K562 (cell line): ENCODE results near the gene BTBD2. TPM values are rescaled to one million over a fixed set of nuclear protein-coding genes. Genes with fewer than 3 reads are reported as not detected.

Source experiments
- CEBPG ChIP-seq, 3 experiments: fragments of 200-800 bp in 1 of 3; sonication (Bioruptor generic) in 1 of 3; sonication (generic) in 1 of 3; formaldehyde crosslinking in 1 of 3; IDR thresholded peaks in 2 of 3; conservative IDR thresholded peaks in 1 of 3; 2 replicates each; pipeline versions ENCODE4 v1.6.1 to v1.8.0; 2016 to 2022; ENCODE audit warnings: missing compliant biosample characterization in 2 of 3, missing genetic modification characterization in 2 of 3, mild to moderate bottlenecking in 1 of 3, missing genetic modification reagents in 1 of 3
- CREBBP ChIP-seq: IDR thresholded peaks from one replicate; pipeline ENCODE4 v1.6.1; 2012; ENCODE audit warnings: low read depth, mild to moderate bottlenecking, control low read depth, inconsistent platforms, low read length
- E2F3 ChIP-seq: fragments of 250-450 bp; sonication (Bioruptor Pico); IDR thresholded peaks from 2 replicates; pipeline ENCODE4 v1.4.0; 2020; ENCODE audit warnings: mild to moderate bottlenecking
- PHF20 ChIP-seq: fragments of 450-650 bp; IDR thresholded peaks from 2 replicates; pipeline ENCODE4 v1.6.1; 2018; ENCODE audit not compliant: partially characterized antibody
- RBM14 ChIP-seq: fragments of 200-400 bp; formaldehyde crosslinking; IDR thresholded peaks from 2 replicates; pipeline ENCODE4 v1.6.1; 2018; ENCODE audit warnings: low read depth, mild to moderate bottlenecking, low read length, moderate library complexity, borderline replicate concordance; ENCODE audit not compliant: insufficient read depth
- ZBTB17 ChIP-seq: fragments of 450-650 bp; formaldehyde crosslinking; IDR thresholded peaks from 2 replicates; pipeline ENCODE4 v1.4.0; 2020; ENCODE audit warnings: mild to moderate bottlenecking
- ZBTB8A ChIP-seq: fragments of 450-650 bp; IDR thresholded peaks from 2 replicates; pipeline ENCODE4 v1.6.1; 2018; ENCODE audit warnings: mild to moderate bottlenecking, moderate library complexity; ENCODE audit not compliant: partially characterized antibody
- ZKSCAN3 ChIP-seq: fragments of 250-450 bp; sonication (Bioruptor Pico); IDR thresholded peaks from 2 replicates; pipeline ENCODE4 v1.4.0; 2020
- ZNF197 ChIP-seq: fragments of 200-800 bp; sonication (Bioruptor generic); IDR thresholded peaks from 2 replicates; pipeline ENCODE4 v1.6.1; 2016; ENCODE audit warnings: low read depth, missing genetic modification characterization, missing compliant biosample characterization
- ZNF282 ChIP-seq: sonication (generic); formaldehyde crosslinking; IDR thresholded peaks from 2 replicates; pipeline ENCODE4 v1.8.1; 2023; ENCODE audit warnings: missing genetic modification reagents
- ZNF57 ChIP-seq: fragments of 450-650 bp; formaldehyde crosslinking; IDR thresholded peaks from 2 replicates; pipeline ENCODE4 v1.4.0; 2020; ENCODE audit warnings: mild to moderate bottlenecking, moderate library complexity
- ZNF766 ChIP-seq: fragments of 200-800 bp; sonication (Bioruptor generic); conservative IDR thresholded peaks from 2 replicates; pipeline ENCODE4 v1.6.1; 2016; ENCODE audit warnings: missing genetic modification characterization, missing compliant biosample characterization
- polyA plus RNA-seq, 8 experiments: library from polyadenylated mRNA; depleted of rRNA in 4 of 8; stranded (reverse) in 5 of 8; unstranded in 3 of 8; fragments of >200 nt; fragmentation: Nextera tagmentation in 2 of 8; fragmentation: Illumina TruSeq in 1 of 8; extraction: Ambion mirVana in 2 of 8; extraction: Trizol in 1 of 8; gene quantifications; 2 replicates each; pipeline versions ENCODE4 v1.2.1 to v1.2.3, GENCODE V29; 2011 to 2014; ENCODE audit warnings: inconsistent platforms in 1 of 8, missing spikeins in 1 of 8
- total RNA-seq, 7 experiments: library from RNA; depleted of rRNA in 6 of 7; stranded (reverse); fragments of >200 nt in 6 of 7; fragmentation: Illumina TruSeq in 2 of 7; extraction: Trizol in 2 of 7; gene quantifications; 2 replicates each; pipeline versions ENCODE4 v1.2.1 to v1.2.3, GENCODE V29; 2011 to 2021; ENCODE audit warnings: low replicate concordance in 1 of 7
- TF ChIP-seq, protein P1 (sequence below): IDR thresholded peaks from 2 replicates; pipeline ENCODE4 v1.6.1; 2014; ENCODE audit warnings: antibody characterized with exemption
- TF ChIP-seq, protein P2 (sequence below), 2 experiments: fragments of 450-650 bp in 1 of 2; sonication (generic) in 1 of 2; formaldehyde crosslinking in 1 of 2; IDR thresholded peaks; 2 replicates each; pipeline versions ENCODE4 v1.7.1 to v1.9.0; 2016 to 2022; ENCODE audit warnings: inconsistent platforms in 1 of 2, mild to moderate bottlenecking in 1 of 2, missing genetic modification reagents in 1 of 2

The BTBD2 gene
- total and polyA plus RNA-seq, 9 of the 15 experiments (the other 6 are each of a cell fraction or from before 2014, with no cell fraction given) = 0.10 to 15.6 (median 6.9) TPM

DNA sequence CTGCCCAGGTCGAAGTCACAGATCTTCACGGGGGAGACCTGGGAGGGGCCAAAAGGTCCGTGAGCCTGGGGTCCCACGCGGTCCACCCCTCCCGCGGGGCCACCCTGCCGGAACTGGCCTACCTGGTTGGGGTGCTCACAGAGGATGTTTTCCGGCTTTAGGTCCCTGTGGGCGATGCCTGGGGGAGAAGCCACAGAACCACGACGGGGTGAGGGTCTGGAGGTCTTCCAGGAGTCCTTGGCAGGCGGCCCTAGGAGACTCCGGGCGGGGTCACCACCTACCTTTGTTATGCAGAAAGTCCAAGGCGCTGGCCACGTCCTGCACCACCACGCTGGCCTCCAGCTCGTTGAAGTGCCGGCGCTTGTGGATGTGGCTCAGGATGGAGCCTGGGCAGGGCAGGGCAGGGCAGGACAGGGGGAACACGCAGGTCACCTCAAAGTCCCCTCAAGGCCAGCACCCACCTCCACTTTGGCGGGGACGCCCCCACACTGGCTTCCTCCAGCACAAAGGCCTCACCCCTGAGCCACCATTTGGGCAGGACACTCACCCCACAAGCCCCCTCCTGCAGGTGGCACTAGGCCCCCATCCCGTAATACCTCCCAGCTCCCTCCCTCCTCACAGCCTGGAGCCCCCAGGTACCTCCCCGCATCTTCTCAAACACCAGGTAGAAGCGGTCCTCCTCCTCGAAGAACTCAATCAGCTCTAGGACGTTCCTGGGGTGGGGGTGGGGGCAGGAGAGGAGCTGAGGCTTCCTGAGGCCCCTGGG, 27.2 kb upstream of the BTBD2 start (continued):
- TF ChIP-seq ZNF766 (CRISPR knock-in tag) (no peak), RBM14 (0 out of 2 replicates have a peak, but pooled peaks have one; percentile 75), ZBTB8A (no peak), CREBBP (no peak), ZKSCAN3 (no peak), PHF20 (no peak), ZNF57 (CRISPR knock-in tag) (no peak), ZNF282 (CRISPR knock-in tag) (no peak), ZBTB17 (CRISPR knock-in tag) (no peak), ZNF197 (CRISPR knock-in tag) (no peak), E2F3 (CRISPR knock-in tag) (no peak), CEBPG (CRISPR knock-in tag; IDR thresholded peaks at IDR 0.05) (no peak), CEBPG (tag; conservative IDR thresholded peaks at IDR 0.05 in 1 of 2, IDR thresholded peaks at IDR 0.05 in 1 of 2) (peak in 1 of 2 experiments; percentile 73; a peak in 3 of 4 replicates)
- TF ChIP-seq, protein P1, sequence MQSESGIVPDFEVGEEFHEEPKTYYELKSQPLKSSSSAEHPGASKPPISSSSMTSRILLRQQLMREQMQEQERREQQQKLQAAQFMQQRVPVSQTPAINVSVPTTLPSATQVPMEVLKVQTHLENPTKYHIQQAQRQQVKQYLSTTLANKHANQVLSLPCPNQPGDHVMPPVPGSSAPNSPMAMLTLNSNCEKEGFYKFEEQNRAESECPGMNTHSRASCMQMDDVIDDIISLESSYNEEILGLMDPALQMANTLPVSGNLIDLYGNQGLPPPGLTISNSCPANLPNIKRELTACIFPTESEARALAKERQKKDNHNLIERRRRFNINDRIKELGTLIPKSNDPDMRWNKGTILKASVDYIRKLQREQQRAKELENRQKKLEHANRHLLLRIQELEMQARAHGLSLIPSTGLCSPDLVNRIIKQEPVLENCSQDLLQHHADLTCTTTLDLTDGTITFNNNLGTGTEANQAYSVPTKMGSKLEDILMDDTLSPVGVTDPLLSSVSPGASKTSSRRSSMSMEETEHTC = no peak
- TF ChIP-seq, protein P2, sequence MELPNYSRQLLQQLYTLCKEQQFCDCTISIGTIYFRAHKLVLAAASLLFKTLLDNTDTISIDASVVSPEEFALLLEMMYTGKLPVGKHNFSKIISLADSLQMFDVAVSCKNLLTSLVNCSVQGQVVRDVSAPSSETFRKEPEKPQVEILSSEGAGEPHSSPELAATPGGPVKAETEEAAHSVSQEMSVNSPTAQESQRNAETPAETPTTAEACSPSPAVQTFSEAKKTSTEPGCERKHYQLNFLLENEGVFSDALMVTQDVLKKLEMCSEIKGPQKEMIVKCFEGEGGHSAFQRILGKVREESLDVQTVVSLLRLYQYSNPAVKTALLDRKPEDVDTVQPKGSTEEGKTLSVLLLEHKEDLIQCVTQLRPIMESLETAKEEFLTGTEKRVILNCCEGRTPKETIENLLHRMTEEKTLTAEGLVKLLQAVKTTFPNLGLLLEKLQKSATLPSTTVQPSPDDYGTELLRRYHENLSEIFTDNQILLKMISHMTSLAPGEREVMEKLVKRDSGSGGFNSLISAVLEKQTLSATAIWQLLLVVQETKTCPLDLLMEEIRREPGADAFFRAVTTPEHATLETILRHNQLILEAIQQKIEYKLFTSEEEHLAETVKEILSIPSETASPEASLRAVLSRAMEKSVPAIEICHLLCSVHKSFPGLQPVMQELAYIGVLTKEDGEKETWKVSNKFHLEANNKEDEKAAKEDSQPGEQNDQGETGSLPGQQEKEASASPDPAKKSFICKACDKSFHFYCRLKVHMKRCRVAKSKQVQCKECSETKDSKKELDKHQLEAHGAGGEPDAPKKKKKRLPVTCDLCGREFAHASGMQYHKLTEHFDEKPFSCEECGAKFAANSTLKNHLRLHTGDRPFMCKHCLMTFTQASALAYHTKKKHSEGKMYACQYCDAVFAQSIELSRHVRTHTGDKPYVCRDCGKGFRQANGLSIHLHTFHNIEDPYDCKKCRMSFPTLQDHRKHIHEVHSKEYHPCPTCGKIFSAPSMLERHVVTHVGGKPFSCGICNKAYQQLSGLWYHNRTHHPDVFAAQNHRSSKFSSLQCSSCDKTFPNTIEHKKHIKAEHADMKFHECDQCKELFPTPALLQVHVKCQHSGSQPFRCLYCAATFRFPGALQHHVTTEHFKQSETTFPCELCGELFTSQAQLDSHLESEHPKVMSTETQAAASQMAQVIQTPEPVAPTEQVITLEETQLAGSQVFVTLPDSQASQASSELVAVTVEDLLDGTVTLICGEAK (IDR thresholded peaks at IDR 0.05) = no peak
- TF ChIP-seq, protein P2 (CRISPR knock-in tag; IDR thresholded peaks at IDR 0.05) = no peak
